Liver (tissue), 9 donors: ENCODE results near the gene RPL31. TPM values are rescaled to one million over a fixed set of nuclear protein-coding genes. Genes with fewer than 3 reads are reported as not detected.

ENCODE experiments used
- DNase-seq: peaks from one replicate; pipeline ENCODE4 v3.0.0-alpha.2; 2017; ENCODE audit warnings: low spot score
- H3K27ac ChIP-seq, 2 donors: one replicate each; pipeline ENCODE4 v1.7.0; 2013; ENCODE audit warnings: inconsistent platforms in 2 of 2, low read length in 2 of 2, control low read depth in 1 of 2, low read depth in 1 of 2, mild to moderate bottlenecking in 1 of 2
- H3K27me3 ChIP-seq, 4 donors: one replicate each; pipeline versions ENCODE4 v1.6.1 to v1.7.0; 2013; ENCODE audit warnings: low read length in 3 of 4, inconsistent platforms in 1 of 4, mild to moderate bottlenecking in 1 of 4, moderate library complexity in 1 of 4; ENCODE audit not compliant: control insufficient read depth in 4 of 4, insufficient read depth in 4 of 4
- H3K36me3 ChIP-seq, 4 donors: one replicate each; pipeline versions ENCODE4 v1.6.1 to v1.7.0; 2013; ENCODE audit warnings: low read length in 3 of 4, mild to moderate bottlenecking in 3 of 4, low read depth in 1 of 4, moderate library complexity in 1 of 4; ENCODE audit not compliant: control insufficient read depth in 4 of 4, insufficient read depth in 3 of 4
- H3K4me1 ChIP-seq, 4 donors: one replicate each; pipeline versions ENCODE4 v1.6.1 to v1.7.0; 2013; ENCODE audit warnings: low read length in 3 of 4, mild to moderate bottlenecking in 3 of 4, moderate library complexity in 1 of 4; ENCODE audit not compliant: control insufficient read depth in 4 of 4, insufficient read depth in 4 of 4
- H3K4me3 ChIP-seq, 3 donors: one replicate each; pipeline versions ENCODE4 v1.6.1 to v1.7.0; 2013; ENCODE audit warnings: low read length in 3 of 3, control low read depth in 1 of 3, low read depth in 1 of 3, mild to moderate bottlenecking in 1 of 3
- H3K9ac ChIP-seq, 2 donors: one replicate each; pipeline ENCODE4 v1.7.0; 2013; ENCODE audit warnings: low read length in 2 of 2, mild to moderate bottlenecking in 2 of 2, moderate library complexity in 2 of 2, control low read depth in 1 of 2, low read depth in 1 of 2
- H3K9me3 ChIP-seq, 4 donors: one replicate each; pipeline versions ENCODE4 v1.6.1 to v1.7.0; 2013; ENCODE audit warnings: low read length in 3 of 4; ENCODE audit not compliant: control insufficient read depth in 4 of 4
- FOXA1 ChIP-seq: IDR thresholded peaks from 2 replicates; pipeline ENCODE4 v1.6.1; 2016; ENCODE audit warnings: antibody characterized with exemption
- HNF4A ChIP-seq, 2 donors: conservative IDR thresholded peaks; 2 replicates each; pipeline ENCODE4 v1.6.1; 2016; ENCODE audit warnings: antibody characterized with exemption in 2 of 2, mild to moderate bottlenecking in 2 of 2
- HNF4G ChIP-seq: IDR thresholded peaks from 2 replicates; pipeline ENCODE4 v1.6.1; 2016; ENCODE audit warnings: antibody characterized with exemption
- NR2F2 ChIP-seq: IDR thresholded peaks from 2 replicates; pipeline ENCODE4 v1.6.1; 2016; ENCODE audit warnings: antibody characterized with exemption
- RAD21 ChIP-seq, 2 donors: IDR thresholded peaks; 2 replicates each; pipeline ENCODE4 v1.6.1; 2016; ENCODE audit warnings: antibody characterized with exemption in 2 of 2, mild to moderate bottlenecking in 2 of 2
- RXRA ChIP-seq, 2 donors: IDR thresholded peaks; 2 replicates each; pipeline ENCODE4 v1.6.1; 2017 to 2018; ENCODE audit warnings: antibody characterized with exemption in 2 of 2, mild to moderate bottlenecking in 1 of 2
- SP1 ChIP-seq: IDR thresholded peaks from 2 replicates; pipeline ENCODE4 v1.6.1; 2018; ENCODE audit warnings: antibody characterized with exemption, mild to moderate bottlenecking
- TAF1 ChIP-seq: conservative IDR thresholded peaks from 2 replicates; pipeline ENCODE4 v1.6.1; 2016; ENCODE audit warnings: antibody characterized with exemption, mild to moderate bottlenecking
- YY1 ChIP-seq: IDR thresholded peaks from 2 replicates; pipeline ENCODE4 v1.6.1; 2016; ENCODE audit warnings: antibody characterized with exemption, mild to moderate bottlenecking
- WGBS: extraction: QIAGEN DNeasy Blood & Tissue Kit; methylation state at CpG from one replicate; pipeline ENCODE4 v1.1.7; 2013; 5-methylcytosine and 5-hydroxymethylcytosine counted together
- polyA plus RNA-seq, 2 donors: library from polyadenylated mRNA; stranded (reverse) in 1 of 2; unstranded in 1 of 2; fragments of 200-250 nt in 1 of 2; fragments of >200 nt in 1 of 2; fragmentation: Nextera tagmentation in 1 of 2; extraction: Ambion mirVana in 1 of 2; gene quantifications; one replicate each; pipeline versions ENCODE4 v1.2.1 to v1.2.3, GENCODE V29; 2013 to 2015
- total RNA-seq, 2 donors: library from RNA; depleted of rRNA; stranded (reverse); fragments of >200 nt; gene quantifications; one replicate each; pipeline ENCODE4 v1.2.3, GENCODE V29; 2014
- TF ChIP-seq, protein P1 (sequence below): fragments of 150-350 bp; IDR thresholded peaks from 2 replicates; pipeline ENCODE4 v1.5.1; 2017; ENCODE audit warnings: improper control_type of control experiment, low read depth, low read length; ENCODE audit not compliant: missing input control
- TF ChIP-seq, protein P2 (sequence below): IDR thresholded peaks from 2 replicates; pipeline ENCODE4 v1.6.1; 2016; ENCODE audit warnings: antibody characterized with exemption
- TF ChIP-seq, protein P3 (sequence below): IDR thresholded peaks from 2 replicates; pipeline ENCODE4 v1.6.1; 2016; ENCODE audit warnings: antibody characterized with exemption
- donor health status: healthy.
- donor health status: healthy.
- donor health status: healthy.
- donor health status: healthy.
- donor health status: healthy.

The RPL31 gene
- total and polyA plus RNA-seq, 4 donors: 220 to 1,995 (median 581) TPM

DNA sequence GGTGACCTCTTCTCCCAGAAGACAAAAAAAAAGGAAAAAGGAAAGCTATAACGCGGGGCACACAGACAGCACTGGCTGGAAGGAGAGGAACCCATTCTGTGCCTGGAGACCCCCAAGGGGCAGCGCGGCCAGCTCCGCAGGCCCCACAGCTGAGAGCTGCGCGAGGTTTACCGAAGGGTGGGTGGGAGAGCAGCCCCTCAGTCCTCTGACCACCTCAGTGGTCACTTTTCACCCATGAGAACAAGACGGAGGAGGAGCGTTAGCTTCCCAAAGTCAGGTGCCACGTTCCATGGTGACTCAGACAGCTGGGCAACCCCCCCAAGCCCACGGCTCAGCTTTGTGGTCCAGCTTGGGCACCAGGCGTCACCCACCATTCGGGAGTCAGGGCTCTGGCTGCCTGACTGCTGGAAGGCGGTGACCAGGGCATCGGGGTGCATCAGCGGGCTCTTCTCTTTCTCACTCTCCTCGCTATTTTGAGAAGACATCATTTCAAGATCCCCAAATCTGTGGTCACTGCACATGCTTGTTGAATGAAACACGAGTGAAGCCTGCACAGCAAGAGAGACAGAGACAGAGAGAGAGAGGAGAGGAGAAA is 35.2 kb downstream of the RPL31 start:
- H3K9ac ChIP-seq: no peak overlapping the region
- peaks cover 2 to 50% (median 30%) of the 10 kb centered on the region in 4 donors for H3K36me3 ChIP-seq
- no peak overlapping the region for H3K27ac ChIP-seq
- WGBS: 95% methylated on average over 19 of the region's 19 CpGs
- peaks cover 0 to 2% (median 0%) of the 10 kb centered on the region in 4 donors for H3K4me1 ChIP-seq
- DNase-seq: no peak
- no peaks in the 10 kb centered on the region for H3K27me3 ChIP-seq
- no peaks in the 10 kb centered on the region for H3K9me3 ChIP-seq
- H3K4me3 ChIP-seq: no peak overlapping the region
- no peak for TF ChIP-seq TAF1
- TF ChIP-seq, protein P1, sequence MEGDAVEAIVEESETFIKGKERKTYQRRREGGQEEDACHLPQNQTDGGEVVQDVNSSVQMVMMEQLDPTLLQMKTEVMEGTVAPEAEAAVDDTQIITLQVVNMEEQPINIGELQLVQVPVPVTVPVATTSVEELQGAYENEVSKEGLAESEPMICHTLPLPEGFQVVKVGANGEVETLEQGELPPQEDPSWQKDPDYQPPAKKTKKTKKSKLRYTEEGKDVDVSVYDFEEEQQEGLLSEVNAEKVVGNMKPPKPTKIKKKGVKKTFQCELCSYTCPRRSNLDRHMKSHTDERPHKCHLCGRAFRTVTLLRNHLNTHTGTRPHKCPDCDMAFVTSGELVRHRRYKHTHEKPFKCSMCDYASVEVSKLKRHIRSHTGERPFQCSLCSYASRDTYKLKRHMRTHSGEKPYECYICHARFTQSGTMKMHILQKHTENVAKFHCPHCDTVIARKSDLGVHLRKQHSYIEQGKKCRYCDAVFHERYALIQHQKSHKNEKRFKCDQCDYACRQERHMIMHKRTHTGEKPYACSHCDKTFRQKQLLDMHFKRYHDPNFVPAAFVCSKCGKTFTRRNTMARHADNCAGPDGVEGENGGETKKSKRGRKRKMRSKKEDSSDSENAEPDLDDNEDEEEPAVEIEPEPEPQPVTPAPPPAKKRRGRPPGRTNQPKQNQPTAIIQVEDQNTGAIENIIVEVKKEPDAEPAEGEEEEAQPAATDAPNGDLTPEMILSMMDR: no peak

DNA sequence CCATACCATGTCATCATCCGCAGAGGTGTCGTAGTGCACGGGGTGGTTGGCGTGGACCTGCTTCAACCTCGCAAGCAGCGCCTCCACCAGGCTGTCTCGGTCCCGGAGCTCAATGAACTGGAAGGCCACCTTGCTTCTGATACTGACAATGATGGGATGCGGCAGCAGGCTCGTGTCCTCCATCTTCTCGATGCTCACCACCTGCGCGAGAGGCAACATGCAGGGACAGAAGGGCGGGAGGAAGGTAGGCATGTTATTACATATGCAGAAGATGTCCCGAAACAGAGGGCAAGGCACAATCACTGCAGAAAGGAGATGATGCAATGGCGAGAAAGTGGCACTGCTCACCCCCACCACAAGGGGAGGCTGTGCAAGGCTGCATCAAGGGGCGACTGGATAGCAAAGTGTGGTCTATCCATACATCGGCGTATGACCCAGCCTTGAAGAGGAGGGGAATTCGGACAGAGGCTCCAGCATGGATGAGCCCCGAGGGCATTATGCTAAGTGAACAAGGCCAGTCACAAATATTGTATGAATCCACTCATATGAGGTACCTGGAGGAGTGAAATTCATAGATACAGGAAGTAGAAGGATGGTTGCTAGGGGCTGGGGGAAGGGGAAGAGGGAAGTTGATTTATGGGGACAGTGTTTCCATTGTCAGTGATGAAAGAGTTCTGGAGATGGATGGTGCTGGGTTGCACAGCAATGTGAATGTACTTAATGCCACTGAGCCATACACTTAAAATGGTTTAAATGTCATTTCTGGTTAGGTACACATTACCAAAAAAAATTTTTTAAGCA is 36.6 kb downstream of the RPL31 start:
- H3K4me1 ChIP-seq: peaks cover 0 to 2% (median 0%) of the 10 kb centered on the region in 4 donors
- H3K36me3 ChIP-seq: peaks cover 2 to 40% (median 25%) of the 10 kb centered on the region in 4 donors
- TF ChIP-seq HNF4G (no peak), RXRA (IDR thresholded peaks at IDR 0.05) (no peak), HNF4A (conservative IDR thresholded peaks at IDR 0.05) (no peak), FOXA1 (no peak), YY1 (no peak), TAF1 (no peak), SP1 (no peak), NR2F2 (no peak), RAD21 (IDR thresholded peaks at IDR 0.05) (peak; percentile 59 to 82)
- TF ChIP-seq, protein P1: peak; percentile 52
- TF ChIP-seq, protein P2, sequence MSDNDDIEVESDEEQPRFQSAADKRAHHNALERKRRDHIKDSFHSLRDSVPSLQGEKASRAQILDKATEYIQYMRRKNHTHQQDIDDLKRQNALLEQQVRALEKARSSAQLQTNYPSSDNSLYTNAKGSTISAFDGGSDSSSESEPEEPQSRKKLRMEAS: no peak
- TF ChIP-seq, protein P3, sequence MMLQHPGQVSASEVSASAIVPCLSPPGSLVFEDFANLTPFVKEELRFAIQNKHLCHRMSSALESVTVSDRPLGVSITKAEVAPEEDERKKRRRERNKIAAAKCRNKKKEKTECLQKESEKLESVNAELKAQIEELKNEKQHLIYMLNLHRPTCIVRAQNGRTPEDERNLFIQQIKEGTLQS: peak; percentile 76
- 94% methylated on average over 21 of the region's 21 CpGs for WGBS
- no peak overlapping the region for H3K9ac ChIP-seq
- H3K27ac ChIP-seq: no peak overlapping the region
- H3K4me3 ChIP-seq: no peak overlapping the region
- no peaks in the 10 kb centered on the region for H3K27me3 ChIP-seq
- no peaks in the 10 kb centered on the region for H3K9me3 ChIP-seq
- DNase-seq: no peak
